Pons (tissue), 1 donor: ENCODE measurements around the gene ZNF69.
"Not testable (repeated sequence)": the region's sequence is repeated elsewhere in the genome, so short reads cannot be mapped to it uniquely, and the experiment has no call there.

Experiments
- DNase-seq: peaks from one replicate; pipeline ENCODE4 v3.0.0-alpha.2; 2016; ENCODE audit warnings: low spot score

ZNF69 gene

GRCh38 chr19:11894851-11895250 is 7.3 kb downstream of the ZNF69 start:
- DNase-seq: no peak

- DNase-seq: no peak
Observed at GRCh38 chr19:11902228-11902627, 14.6 kb downstream of the ZNF69 start.

- no peak for DNase-seq
Observed at GRCh38 chr19:11905928-11906327, 18.3 kb downstream of the ZNF69 start.

- DNase-seq: not testable (repeated sequence)
Observed at GRCh38 chr19:11911937-11912336, 24.4 kb downstream of the ZNF69 start.

GRCh38 chr19:11914417-11915051 is 27.0 kb downstream of the ZNF69 start:
- DNase-seq: not testable (repeated sequence)

- DNase-seq: no peak
Observed at GRCh38 chr19:11921852-11922495, 34.4 kb downstream of the ZNF69 start.

- peak; percentile 96 for DNase-seq
Observed at GRCh38 chr19:11924886-11925650, 37.5 kb downstream of the ZNF69 start, which contains the start of gene ZNF700. Gene ZNF700, plus strand, starts transcription at chr19:11925107. Its CDS starts 104 bp downstream, at chr19:11925211.

GRCh38 chr19:11925651-11926187 is 38.1 kb downstream of the ZNF69 start:
- DNase-seq: not testable (repeated sequence)

GRCh38 chr19:11927227-11927626 is 39.6 kb downstream of the ZNF69 start:
- no peak for DNase-seq

- DNase-seq: peak; percentile 54
Observed at GRCh38 chr19:11931051-11931450, 43.5 kb downstream of the ZNF69 start.

GRCh38 chr19:11931513-11931912 is 43.9 kb downstream of the ZNF69 start:
- DNase-seq: no peak

- not testable (repeated sequence) for DNase-seq
Observed at GRCh38 chr19:11935829-11936228, 48.2 kb downstream of the ZNF69 start.

- not testable (repeated sequence) for DNase-seq
Observed at GRCh38 chr19:11938383-11938782, 50.8 kb downstream of the ZNF69 start.

GRCh38 chr19:11941361-11941887 is 53.8 kb downstream of the ZNF69 start:
- not testable (repeated sequence) for DNase-seq

- DNase-seq: no peak
Observed at GRCh38 chr19:11942008-11942842, 54.6 kb downstream of the ZNF69 start.

- DNase-seq: no peak
Observed at GRCh38 chr19:11942843-11943108, 55.2 kb downstream of the ZNF69 start.

GRCh38 chr19:11944656-11945055 is 57.1 kb downstream of the ZNF69 start:
- DNase-seq: no peak

- no peak for DNase-seq
Observed at GRCh38 chr19:11948646-11949045, 61.1 kb downstream of the ZNF69 start.

- no peak for DNase-seq
Observed at GRCh38 chr19:11949201-11949600, 61.6 kb downstream of the ZNF69 start.

GRCh38 chr19:11949614-11950080 is 62.1 kb downstream of the ZNF69 start:
- not testable (repeated sequence) for DNase-seq

GRCh38 chr19:11950312-11950711 is 62.7 kb downstream of the ZNF69 start:
- no peak for DNase-seq
